Activated CD4-positive, alpha-beta T cell treated with anti-CD3 and anti-CD28 coated beads, Interleukin-2, amount 10 ng/mL, durations not matched to agents 24 days and 14 days (primary cell): Measurements from ENCODE around the gene AJAP1. TPM values are rescaled to one million over a fixed set of nuclear protein-coding genes. Genes with fewer than 3 reads are reported as not detected.
"Not testable (repeated sequence)": the region's sequence is repeated elsewhere in the genome, so short reads cannot be mapped to it uniquely, and the experiment has no call there.

ENCODE experiments used
- DNase-seq: peaks from one replicate; pipeline ENCODE4 v3.0.0; 2022
- H3K27ac Mint-ChIP-seq: one replicate; pipeline ENCODE4 v1.8.0; 2022; ENCODE audit warnings: mild to moderate bottlenecking, mixed read lengths
- H3K27me3 Mint-ChIP-seq: one replicate; pipeline ENCODE4 v1.8.0; 2022; ENCODE audit warnings: mixed read lengths
- H3K36me3 Mint-ChIP-seq: one replicate; pipeline ENCODE4 v1.8.0; 2022; ENCODE audit warnings: low read depth, mild to moderate bottlenecking, mixed read lengths
- H3K4me1 Mint-ChIP-seq: one replicate; pipeline ENCODE4 v1.8.0; 2021; ENCODE audit warnings: mixed read lengths
- H3K4me3 Mint-ChIP-seq: one replicate; pipeline ENCODE4 v1.8.0; 2022; ENCODE audit warnings: mild to moderate bottlenecking, moderate library complexity, mixed read lengths
- H3K9me3 Mint-ChIP-seq: one replicate; pipeline ENCODE4 v1.8.0; 2021; ENCODE audit warnings: mixed read lengths
- intact Hi-C: fragments of 100-400 bp; cut with micrococcal nuclease; formaldehyde crosslinking; loops from one replicate; pipeline ENCODE4 v1.15.1; 2023
- total RNA-seq: library from RNA; stranded (reverse); gene quantifications from 2 replicates; pipeline ENCODE4 v1.2.3, GENCODE V29; 2022

AJAP1 gene, protein sequence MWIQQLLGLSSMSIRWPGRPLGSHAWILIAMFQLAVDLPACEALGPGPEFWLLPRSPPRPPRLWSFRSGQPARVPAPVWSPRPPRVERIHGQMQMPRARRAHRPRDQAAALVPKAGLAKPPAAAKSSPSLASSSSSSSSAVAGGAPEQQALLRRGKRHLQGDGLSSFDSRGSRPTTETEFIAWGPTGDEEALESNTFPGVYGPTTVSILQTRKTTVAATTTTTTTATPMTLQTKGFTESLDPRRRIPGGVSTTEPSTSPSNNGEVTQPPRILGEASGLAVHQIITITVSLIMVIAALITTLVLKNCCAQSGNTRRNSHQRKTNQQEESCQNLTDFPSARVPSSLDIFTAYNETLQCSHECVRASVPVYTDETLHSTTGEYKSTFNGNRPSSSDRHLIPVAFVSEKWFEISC
- total RNA-seq, result not detected in 2 replicates

DNA sequence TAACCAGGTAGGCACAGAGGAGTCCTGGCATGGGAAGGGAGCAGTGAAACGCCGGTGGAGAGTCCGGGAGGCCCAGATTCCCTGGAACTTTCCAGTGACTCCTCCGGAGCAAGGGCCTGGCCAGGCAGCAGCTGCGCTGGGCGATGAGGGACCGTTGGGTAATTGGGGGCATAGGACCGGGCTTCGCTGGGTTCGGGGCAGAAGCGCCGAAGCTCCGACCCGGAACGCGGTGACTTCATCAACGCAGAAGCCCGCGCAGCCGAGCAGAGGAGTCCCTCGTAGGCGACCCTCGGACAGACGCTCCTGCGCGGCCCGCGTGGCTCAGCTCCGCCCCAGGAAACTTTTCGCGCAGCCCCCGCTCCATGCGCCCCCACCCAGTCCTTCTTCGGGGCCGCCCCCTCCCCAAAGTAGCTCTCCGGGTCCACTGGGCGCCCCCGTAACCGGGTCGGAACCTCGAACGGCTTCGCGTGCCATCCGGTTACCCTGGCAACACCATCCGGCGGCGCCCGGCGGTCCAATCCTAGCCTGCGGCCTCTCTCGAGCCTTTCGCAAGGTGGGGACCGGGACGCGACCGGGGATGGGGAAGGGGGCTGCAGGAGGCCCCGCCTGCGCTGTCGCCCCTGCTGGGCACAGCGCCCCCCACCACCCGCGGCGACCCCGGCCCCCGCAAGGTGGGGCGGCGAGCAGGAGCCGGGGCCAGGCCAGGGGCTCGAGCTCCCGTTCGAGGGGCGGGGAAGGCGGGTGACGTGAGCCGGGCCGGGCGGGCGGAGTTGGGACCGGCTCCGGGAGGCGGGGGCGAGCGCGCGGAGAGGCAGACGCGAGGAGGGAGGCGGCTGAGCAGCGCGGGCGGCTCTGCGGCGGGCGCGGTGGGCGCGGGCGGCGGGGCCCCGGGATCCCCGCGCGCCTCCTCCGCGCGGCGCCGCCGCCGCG lies at the start of gene AJAP1:
Gene AJAP1 (plus strand): TSS at position 814 of the 930 bp plus-strand sequence. CDS start 817 bp downstream, outside the sequence.
- no peaks in the 10 kb centered on the region for H3K4me1 Mint-ChIP-seq
- no peak within 1 kb of the TSS for H3K4me3 Mint-ChIP-seq
- no peaks in the 10 kb centered on the region for H3K9me3 Mint-ChIP-seq
- no peak within 1 kb of the TSS for H3K27ac Mint-ChIP-seq
- H3K27me3 Mint-ChIP-seq, result peaks cover 42% of the 10 kb centered on the region
- no peaks in the 10 kb centered on the region for H3K36me3 Mint-ChIP-seq
- intact Hi-C loops, result no loop called here
- no peak for DNase-seq

DNA sequence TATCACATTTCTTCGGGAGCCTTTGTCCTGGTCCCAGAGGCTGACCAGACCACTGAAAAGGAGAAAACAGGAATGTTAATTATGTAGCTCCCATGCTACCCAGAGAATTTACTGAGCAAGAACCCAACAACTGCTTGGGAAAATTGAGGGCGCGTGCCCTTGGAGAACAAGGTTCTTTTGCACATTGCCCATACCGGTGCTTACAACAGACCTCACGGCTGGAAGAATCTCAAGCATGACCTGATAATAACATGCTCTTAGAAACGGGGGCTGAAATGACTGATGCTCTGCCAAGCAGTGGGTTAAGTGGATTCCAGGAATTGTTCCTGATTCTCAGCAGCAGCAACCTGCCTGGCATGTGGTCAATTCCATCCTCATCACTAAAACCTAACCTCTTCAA lies 49.3 kb upstream of the AJAP1 start:
- H3K36me3 Mint-ChIP-seq, result no peaks in the 10 kb centered on the region
- H3K4me1 Mint-ChIP-seq, result no peaks in the 10 kb centered on the region

DNA sequence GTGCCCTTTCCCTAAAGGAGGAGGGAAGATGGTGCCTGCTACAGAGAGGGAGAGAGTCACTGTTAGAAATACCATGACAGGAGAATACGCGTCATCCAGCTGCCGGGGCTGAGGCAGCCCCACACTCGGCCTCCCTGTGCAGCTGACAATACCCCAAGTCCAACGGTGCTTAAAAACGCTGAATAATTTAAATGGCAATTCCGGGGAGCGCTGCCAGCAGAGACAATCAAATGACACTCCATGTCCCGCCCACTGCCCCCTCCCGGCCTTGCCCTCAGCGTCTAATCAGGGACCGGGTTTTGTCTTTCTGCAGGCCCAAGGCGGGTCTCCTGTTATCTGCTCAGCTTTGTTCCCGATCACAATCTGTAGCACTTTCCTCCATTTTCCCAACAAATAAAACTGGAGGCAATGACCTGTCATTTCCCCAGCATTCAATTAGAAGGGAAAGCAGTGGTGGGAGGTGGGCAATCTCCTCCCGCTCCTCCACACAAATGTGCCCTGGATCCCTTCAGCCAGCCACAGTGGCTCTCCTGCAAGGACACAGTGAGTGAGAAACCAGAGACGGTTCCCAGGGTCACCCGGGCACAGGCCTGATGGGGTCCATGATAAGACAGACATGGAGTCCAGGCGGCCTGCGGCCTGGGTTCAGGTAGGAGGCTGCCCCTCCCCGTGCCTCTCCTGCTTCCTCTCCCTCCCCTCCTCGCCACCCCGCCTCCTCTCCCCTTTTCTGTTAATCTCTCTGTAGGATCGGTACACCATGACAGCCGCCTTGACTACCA lies 42.7 kb upstream of the AJAP1 start:
- intact Hi-C loops, result no loop called here
- Mint-ChIP-seq H3K27ac (no peak overlapping the region), H3K4me3 (no peak overlapping the region), H3K9me3 (peaks cover 8% of the 10 kb centered on the region), H3K27me3 (no peaks in the 10 kb centered on the region), H3K36me3 (no peaks in the 10 kb centered on the region), H3K4me1 (no peaks in the 10 kb centered on the region)
- DNase-seq, result no peak

More for the DNA sequence above, 49.3 kb upstream of the AJAP1 start:
- peaks cover 10% of the 10 kb centered on the region for H3K27me3 Mint-ChIP-seq
- intact Hi-C loops, result no loop called here
- H3K9me3 Mint-ChIP-seq, result no peaks in the 10 kb centered on the region
- no peak for DNase-seq
- no peak overlapping the region for H3K27ac Mint-ChIP-seq
- H3K4me3 Mint-ChIP-seq, result no peak overlapping the region

DNA sequence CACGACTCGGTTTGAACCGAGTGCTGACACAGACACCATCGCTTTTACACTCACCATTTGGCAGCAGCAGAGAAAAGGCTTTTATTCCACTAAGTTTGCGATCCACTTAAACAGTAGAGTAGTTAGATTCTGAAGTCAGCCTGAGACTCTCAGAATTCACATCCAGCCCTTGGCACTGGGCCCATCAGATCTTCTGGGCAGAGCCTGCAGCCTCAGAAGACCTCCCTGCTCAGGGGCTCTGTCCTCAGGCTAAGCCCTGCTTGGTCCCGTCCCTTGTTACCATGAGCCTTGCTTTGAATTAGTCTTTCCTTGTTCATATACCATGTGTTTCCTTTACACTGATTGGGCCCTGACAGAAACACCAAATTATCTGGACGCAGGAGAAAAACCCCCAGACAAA lies 41.4 kb upstream of the AJAP1 start:
- Mint-ChIP-seq H3K4me3 (no peak overlapping the region), H3K27me3 (no peaks in the 10 kb centered on the region), H3K9me3 (peaks cover 8% of the 10 kb centered on the region), H3K27ac (no peak overlapping the region), H3K4me1 (no peaks in the 10 kb centered on the region), H3K36me3 (no peaks in the 10 kb centered on the region)
- DNase-seq, result no peak
- intact Hi-C loops, result no loop called here

DNA sequence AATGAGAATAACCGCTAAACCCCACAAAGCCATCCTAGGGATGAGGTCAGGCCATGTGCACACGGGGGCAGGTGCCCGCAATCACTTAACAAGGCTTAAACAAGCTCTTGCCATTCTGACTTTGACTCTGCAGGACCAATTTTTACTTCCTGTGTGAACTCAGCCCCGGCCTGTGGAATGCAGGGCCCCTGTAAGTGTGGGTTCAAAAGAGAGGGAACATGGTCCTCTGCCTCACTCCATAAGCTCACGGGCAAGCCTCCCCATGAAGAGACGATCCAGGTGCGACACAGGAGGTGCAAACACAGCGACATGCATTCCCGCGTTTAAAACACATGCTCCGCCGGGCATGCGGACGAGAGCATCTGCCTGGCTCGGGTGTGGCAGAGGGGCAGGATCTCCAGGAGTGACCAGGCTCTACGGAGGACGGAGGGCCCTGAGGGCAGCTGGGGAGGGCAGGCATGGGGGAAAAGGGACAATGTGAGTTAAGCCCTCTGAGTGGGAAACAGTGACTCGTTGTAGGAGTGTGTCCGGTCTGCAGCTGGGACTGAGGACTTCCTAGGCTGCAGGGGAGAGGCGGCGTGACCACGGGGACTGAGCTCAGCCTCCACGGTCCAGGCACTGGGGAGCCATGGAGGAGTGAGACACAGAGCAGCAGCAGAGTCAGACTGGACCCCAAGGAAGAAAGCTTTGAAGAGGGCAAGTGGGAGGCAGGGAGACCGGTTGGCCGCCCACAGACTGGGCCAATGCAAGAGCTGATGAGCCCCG lies 40.6 kb upstream of the AJAP1 start:
- H3K27me3 Mint-ChIP-seq, result no peaks in the 10 kb centered on the region
- intact Hi-C loops, result no loop called here
- no peaks in the 10 kb centered on the region for H3K36me3 Mint-ChIP-seq
- H3K27ac Mint-ChIP-seq, result no peak overlapping the region
- H3K9me3 Mint-ChIP-seq, result peaks cover 8% of the 10 kb centered on the region
- DNase-seq, result no peak
- no peaks in the 10 kb centered on the region for H3K4me1 Mint-ChIP-seq
- H3K4me3 Mint-ChIP-seq, result no peak overlapping the region

DNA sequence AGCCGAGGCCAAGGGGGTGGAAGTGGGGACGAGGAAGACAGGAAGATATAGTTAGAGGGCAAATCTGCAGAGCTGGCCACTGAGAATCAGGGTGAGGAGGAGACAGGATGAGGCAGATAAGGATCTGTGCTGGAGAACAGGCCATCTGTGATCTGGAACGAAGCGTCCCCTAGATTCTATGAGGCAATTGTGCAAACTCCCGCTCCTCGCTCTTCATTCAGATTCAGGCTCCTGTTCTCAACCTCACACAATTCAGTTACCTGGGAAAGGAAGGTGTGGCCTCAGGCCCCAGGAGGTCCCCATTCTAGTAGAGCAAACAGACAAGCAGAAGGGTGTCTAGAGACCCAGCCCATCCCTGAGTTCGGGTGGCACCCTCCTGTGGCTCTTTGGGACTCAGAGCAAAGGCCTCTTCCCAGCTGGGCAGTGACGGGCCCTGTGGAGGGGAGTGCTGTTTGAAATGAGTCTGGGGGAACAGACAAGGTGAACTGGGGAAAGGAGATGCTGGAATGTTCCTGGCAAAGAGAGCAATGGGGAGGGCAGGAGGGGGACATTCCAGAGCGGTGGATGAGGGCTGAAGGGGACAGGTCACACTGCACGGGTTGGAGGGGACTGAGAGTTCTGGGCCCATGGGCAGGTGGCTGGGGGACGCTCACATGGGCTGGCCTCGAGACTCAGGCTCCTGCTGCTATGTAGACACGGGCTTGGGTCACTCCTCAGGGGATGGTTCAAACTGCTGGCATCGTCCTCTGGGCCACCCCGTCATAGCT lies 39.9 kb upstream of the AJAP1 start:
- Mint-ChIP-seq H3K9me3 (peaks cover 8% of the 10 kb centered on the region), H3K4me1 (no peaks in the 10 kb centered on the region), H3K4me3 (no peak overlapping the region), H3K36me3 (no peaks in the 10 kb centered on the region), H3K27me3 (no peaks in the 10 kb centered on the region), H3K27ac (no peak overlapping the region)
- intact Hi-C loops, result no loop called here
- no peak for DNase-seq

DNA sequence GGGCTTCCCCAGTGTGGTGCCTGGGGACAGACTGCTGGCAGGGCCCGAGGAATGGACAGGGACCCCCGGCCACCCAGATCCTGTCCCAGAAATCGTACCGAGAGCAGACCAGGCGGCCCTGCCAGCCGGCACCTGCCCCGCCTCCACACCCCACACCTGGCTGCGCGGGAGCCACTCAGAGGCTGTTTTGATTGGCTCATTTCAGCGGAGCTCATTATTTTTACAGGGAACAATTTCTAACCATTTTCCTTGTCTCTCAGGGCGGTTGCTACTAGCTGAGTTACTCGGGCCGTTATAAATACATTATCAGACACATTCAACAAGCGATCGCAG lies 39.3 kb upstream of the AJAP1 start:
- Mint-ChIP-seq H3K27me3 (no peaks in the 10 kb centered on the region), H3K27ac (no peak overlapping the region), H3K4me3 (no peak overlapping the region), H3K36me3 (no peaks in the 10 kb centered on the region), H3K4me1 (no peaks in the 10 kb centered on the region), H3K9me3 (peaks cover 8% of the 10 kb centered on the region)
- intact Hi-C loops, result no loop called here
- DNase-seq, result no peak

DNA sequence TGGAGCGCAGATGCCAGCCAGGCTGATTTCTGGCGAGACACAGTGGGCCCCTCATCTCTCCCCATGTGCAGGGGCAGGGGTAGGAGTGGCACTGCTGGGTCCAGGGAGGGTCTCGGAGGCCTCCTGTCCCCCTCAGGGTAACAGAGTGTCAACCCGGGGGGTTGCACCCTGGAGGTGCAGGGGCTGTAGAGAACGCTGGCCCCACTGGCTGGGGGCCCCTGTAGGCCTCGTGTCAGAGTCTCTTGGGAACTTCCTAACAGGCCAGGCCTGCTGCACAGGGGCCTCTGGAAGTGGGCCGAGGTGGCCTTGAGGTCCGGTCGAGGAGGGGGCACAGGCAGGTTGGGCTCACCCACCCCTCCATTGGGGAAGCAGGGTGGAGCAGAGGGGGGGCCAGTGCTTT lies 38.9 kb upstream of the AJAP1 start:
- intact Hi-C loops, result no loop called here
- Mint-ChIP-seq H3K27me3 (no peaks in the 10 kb centered on the region), H3K36me3 (no peaks in the 10 kb centered on the region), H3K27ac (no peak overlapping the region), H3K4me1 (no peaks in the 10 kb centered on the region), H3K9me3 (peaks cover 8% of the 10 kb centered on the region), H3K4me3 (no peak overlapping the region)
- no peak for DNase-seq

DNA sequence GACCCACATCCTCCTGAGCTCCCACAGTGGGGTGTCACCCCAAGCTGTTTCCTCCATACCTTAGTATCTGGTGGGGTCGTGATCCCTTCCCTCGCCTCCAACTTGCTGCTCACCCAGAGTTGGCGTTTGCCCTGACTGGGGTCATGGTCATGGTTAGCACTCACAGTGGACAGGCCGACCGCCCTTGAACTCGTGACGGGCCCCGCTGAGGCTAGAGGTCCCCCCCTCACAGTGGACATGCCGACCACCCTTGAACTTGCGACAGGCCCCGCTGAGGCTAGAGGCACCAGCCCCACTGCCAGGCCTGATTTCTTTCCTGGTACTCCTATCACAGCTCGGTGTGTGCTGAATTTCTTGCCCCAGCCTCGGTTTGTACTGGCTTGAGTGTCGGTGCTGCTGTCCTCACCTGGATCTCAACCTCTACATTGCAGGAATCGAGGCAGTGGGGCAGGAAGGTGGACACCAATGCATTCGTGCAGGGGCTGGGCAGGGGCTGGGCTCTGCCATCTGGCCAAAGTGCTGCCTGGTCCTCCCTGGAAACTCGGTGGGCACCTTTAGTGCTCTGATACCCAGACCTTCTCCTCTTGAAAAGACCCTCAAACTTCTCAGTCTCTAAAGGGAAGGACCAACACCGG lies 37.5 kb upstream of the AJAP1 start:
- no peak overlapping the region for H3K4me3 Mint-ChIP-seq
- no peak for DNase-seq
- H3K36me3 Mint-ChIP-seq, result no peaks in the 10 kb centered on the region
- intact Hi-C loops, result no loop called here
- H3K9me3 Mint-ChIP-seq, result no peaks in the 10 kb centered on the region
- H3K27me3 Mint-ChIP-seq, result no peaks in the 10 kb centered on the region
- H3K27ac Mint-ChIP-seq, result no peak overlapping the region
- no peaks in the 10 kb centered on the region for H3K4me1 Mint-ChIP-seq

DNA sequence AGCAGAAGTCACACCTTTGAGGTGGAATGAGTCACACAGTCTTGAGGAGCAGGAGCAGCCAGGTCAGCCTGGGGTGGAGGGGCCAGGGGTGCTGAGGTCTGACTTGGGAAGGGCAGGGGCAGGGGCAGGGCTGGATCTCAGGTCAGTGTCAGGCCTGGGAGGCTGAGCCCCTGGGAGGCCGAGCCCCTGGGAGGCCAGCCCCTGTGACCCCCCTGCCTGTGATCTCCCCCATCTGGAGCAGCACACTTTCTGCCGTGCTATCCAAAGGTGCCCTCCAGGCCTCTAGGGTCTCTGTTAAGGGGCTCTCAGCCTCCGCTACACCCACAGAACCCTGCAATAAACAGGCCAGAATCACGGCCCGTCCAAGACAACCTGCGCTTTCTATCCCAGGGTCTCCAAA lies 36.9 kb upstream of the AJAP1 start:
- H3K27me3 Mint-ChIP-seq, result no peaks in the 10 kb centered on the region
- DNase-seq, result no peak
- no peak overlapping the region for H3K4me3 Mint-ChIP-seq
- H3K36me3 Mint-ChIP-seq, result no peaks in the 10 kb centered on the region
- no peaks in the 10 kb centered on the region for H3K9me3 Mint-ChIP-seq
- no peak overlapping the region for H3K27ac Mint-ChIP-seq
- intact Hi-C loops, result no loop called here
- H3K4me1 Mint-ChIP-seq, result no peaks in the 10 kb centered on the region

DNA sequence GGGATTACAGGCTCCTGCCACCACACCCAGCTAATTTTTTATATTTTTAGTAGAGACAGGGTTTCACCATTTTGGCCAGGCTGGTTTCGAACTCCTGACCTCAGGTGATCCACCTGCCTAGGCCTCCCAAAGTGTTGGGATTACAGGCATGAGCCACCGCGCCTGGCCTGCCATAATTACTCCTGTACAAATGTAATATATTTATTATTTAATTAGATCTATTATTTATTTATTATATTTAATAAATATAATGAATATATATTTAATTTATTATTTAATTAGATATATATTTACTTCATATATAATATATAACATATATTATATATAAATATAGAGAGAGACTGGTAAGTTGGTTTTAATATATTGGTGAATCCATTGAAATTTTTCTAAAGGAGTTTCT lies 35.6 kb upstream of the AJAP1 start:
- not testable (repeated sequence) for DNase-seq, H3K27ac Mint-ChIP-seq, H3K27me3 Mint-ChIP-seq

DNA sequence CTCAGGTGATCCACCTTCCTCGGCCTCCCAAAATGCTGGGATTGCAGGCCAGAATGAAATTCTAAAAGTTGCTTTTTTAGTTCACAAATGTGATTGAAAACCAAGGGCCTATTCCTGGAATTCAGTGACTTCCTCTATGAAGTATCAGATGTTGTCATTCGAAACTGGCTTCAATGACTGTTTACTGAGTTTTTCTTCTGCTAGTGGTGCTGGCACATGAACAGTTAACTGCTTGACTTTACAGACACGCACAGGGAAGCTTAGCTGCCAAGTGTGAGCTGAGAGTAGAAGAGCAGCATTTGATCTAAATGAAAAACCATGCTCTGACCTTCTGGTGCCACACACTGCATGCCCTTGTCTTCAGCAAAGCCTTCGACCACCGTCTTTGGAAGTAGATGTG lies 32.8 kb upstream of the AJAP1 start:
- Mint-ChIP-seq H3K36me3 (no peaks in the 10 kb centered on the region), H3K27me3 (no peaks in the 10 kb centered on the region), H3K27ac (no peak overlapping the region), H3K9me3 (no peaks in the 10 kb centered on the region), H3K4me3 (no peak overlapping the region), H3K4me1 (no peaks in the 10 kb centered on the region)
- DNase-seq, result no peak
- intact Hi-C loops, result no loop called here

More for the DNA sequence above, 35.6 kb upstream of the AJAP1 start:
- H3K4me3 Mint-ChIP-seq, H3K4me1 Mint-ChIP-seq, H3K9me3 Mint-ChIP-seq, intact Hi-C loops, H3K36me3 Mint-ChIP-seq: not testable (repeated sequence)
